Activated gamma-delta T cell treated with anti-CD3 and anti-CD28 coated beads, Interleukin-2, amount 50 U/mL, for 16 hours (primary cell): Measurements from ENCODE around the gene SEC16B.

Experiments used
- DNase-seq: peaks from one replicate; pipeline ENCODE4 v3.0.0-alpha.2; 2020; ENCODE audit warnings: low read depth

Gene SEC16B

GRCh38 chr1:177944016-177944949 is 25.6 kb downstream of the SEC16B start:
- DNase-seq, result no peak

DNA sequence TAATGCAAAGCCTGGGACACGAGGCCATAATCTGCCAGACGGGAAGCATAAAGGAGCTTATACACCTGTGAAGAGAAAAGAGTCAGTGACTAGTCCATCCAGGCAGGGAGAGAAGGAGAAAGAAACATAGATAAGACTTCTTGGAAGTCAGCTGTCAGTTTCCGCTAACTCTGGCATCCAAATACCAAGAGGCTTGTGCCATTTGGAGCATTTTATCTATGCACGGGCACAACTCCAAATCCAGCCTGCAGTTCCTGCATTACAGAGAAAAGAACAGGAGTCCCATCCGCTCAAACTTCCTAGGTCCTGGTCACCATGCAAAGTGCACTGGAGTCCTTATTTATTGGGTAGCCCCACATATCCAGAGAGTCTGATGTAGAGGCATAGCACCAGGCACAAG is 27.9 kb downstream of the SEC16B start:
- no peak for DNase-seq

GRCh38 chr1:177940682-177941081 is 29.2 kb downstream of the SEC16B start:
- no peak for DNase-seq

- DNase-seq, result no peak
Measured at GRCh38 chr1:177937931-177938330, 31.9 kb downstream of the SEC16B start.

- DNase-seq, result no peak
Measured at GRCh38 chr1:177937174-177937770, 32.6 kb downstream of the SEC16B start.

GRCh38 chr1:177935638-177936415 is 34.0 kb downstream of the SEC16B start:
- no peak for DNase-seq

GRCh38 chr1:177934927-177935326 is 34.9 kb downstream of the SEC16B start:
- DNase-seq, result no peak

GRCh38 chr1:177934461-177934860 is 35.4 kb downstream of the SEC16B start:
- DNase-seq, result no peak

GRCh38 chr1:177933881-177934280 is 36.0 kb downstream of the SEC16B start:
- DNase-seq, result no peak

DNA sequence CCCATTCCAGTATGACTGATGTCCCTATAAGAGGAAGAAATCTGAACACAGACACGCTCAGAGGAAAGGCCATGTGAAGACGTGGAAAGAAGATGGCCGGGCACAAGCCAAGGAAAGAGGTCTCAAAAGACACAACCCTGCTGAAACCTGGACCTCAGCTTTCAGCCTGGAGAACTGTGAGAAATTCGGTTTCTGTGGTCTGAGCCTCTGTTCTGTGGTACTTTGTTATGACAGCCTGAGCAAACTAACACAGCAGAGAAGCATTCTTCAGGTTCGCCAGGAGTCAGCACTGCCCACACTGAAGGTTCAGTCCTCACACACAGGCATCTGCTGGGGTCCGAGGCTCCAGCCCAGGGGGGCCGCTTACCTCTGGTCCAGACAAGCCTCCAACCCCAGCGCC is 37.7 kb downstream of the SEC16B start:
- no peak for DNase-seq

- DNase-seq, result no peak
Measured at GRCh38 chr1:177928952-177929351, 40.9 kb downstream of the SEC16B start.

DNA sequence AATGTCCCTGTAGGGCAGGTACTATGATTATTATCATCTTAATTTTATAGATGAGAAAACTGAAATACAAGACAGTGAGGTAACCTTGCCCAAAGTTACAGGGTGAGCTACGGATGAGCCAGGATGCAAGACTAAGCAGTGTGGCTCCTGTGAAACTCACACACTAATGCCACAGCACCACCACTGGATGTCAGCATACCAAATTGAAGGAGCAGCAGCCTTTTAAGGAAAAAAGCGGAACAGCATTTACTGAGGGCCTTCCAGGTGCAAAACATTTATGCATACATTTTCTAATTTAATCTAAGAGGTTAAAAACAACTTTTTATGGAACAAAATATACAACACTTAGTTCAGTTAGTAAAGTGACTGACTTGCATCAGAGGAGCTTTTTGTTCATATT is 41.7 kb downstream of the SEC16B start:
- no peak for DNase-seq

- no peak for DNase-seq
Measured at GRCh38 chr1:177927021-177927596, 42.7 kb downstream of the SEC16B start.

DNA sequence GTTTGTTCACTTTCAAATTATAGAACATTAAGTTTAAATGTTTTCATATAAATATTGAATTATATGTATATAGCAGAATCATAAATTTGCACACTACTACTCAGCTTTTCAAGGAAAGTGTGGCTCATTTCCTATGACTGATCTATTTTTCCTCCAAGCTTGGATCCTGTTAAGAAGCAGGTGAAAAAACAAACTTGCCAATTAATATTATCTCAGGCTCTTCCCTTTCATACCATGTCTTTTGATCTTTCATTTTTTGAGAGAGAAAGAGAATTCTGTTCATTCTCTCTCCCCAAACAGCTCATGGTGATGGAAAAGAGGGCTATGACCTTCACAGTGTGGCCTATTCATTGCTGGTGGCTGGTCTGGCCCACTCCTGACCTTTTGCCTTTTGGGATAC is 43.7 kb downstream of the SEC16B start:
- DNase-seq, result no peak

DNA sequence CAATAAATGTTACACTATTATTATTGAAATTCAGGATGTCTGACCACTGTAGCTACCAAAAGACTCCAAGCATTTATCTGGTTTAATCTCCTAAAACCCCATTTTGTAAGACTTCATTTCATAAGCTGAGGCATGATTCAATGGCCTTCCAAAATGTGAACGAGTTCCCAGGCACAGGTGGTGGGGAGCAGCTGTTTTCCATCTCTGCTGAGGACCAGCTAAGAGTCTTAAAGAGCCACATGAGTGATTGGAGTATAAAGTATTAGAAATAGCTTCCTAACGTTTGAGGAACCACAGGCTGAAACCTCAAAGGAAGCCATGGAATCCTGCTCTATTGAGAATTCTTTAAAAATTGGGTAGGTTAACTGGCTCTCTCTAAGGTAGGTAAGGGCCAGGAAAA is 44.9 kb downstream of the SEC16B start:
- no peak for DNase-seq

DNA sequence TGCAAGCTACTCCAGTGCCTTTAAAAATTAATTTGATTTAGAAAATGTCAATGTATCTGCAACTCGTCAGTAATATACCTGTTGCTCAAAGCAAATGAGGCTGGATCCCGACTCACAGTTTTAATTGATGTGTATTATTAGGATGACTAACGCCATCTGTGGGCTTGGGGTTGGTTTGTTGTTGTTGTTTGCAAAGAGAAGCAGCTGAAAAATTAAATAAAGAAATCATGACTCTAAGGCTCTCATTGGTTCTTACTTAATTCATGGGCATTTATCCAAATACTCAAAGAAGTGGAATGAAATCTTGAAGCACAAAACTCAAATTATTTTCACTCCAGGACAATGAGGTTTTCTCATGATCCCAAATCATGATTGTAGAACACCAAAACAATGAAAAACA is 46.4 kb downstream of the SEC16B start:
- DNase-seq, result no peak

GRCh38 chr1:177922209-177922608 is 47.6 kb downstream of the SEC16B start:
- DNase-seq, result no peak

GRCh38 chr1:177921590-177921989 is 48.3 kb downstream of the SEC16B start:
- no peak for DNase-seq

DNA sequence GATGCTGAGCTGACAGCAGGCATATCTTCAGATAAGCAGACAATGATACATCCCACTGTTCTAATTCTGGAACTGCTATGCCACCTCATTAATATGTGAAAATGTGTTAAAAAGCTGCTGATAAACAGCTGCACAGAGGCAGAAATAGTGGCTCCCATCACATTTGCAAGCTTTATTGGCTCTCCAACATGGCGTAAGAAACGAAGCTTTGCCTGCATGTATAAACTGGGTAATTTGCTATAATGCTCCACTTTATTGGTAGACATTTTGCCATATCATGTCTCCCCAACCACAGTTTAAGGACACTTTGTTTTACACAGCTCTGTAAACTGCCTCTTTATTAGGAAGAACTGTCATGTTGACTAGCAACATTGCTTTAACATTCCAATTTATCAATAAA is 49.8 kb downstream of the SEC16B start:
- DNase-seq, result no peak

DNA sequence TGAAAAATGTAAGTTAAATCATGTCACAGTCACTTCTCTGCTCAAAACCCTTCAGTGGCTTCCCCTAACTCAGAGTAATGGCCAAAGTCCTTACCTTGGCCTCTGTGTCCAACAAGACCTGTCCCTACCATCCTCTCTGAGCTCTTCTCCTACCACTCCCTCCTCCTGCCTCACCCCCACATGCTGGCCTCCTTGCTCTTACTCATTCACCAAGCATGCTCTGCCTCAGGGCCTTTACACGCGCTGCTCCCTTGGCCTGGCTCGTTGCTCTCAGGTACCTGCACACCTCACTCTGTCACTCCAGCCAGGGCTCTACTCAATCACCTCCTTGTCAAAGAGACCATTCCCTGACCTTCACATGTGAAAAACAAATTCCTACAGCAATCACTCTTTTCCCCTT is 54.2 kb downstream of the SEC16B start:
- DNase-seq, result no peak

- DNase-seq, result no peak
Measured at GRCh38 chr1:177914603-177915002, 55.3 kb downstream of the SEC16B start.

GRCh38 chr1:177913762-177914540 is 55.9 kb downstream of the SEC16B start:
- DNase-seq, result no peak
